Medulla oblongata (tissue), 1 donor: ENCODE measurements around the gene AMZ2.
"Not testable (repeated sequence)": the region's sequence is repeated elsewhere in the genome, so short reads cannot be mapped to it uniquely, and the experiment has no call there.

Source experiments
- DNase-seq: peaks from one replicate; pipeline ENCODE4 v3.0.0-alpha.2; 2015; ENCODE audit errors: extremely low spot score

The AMZ2 gene

GRCh38 chr17:68253426-68253825 is 5.6 kb downstream of the AMZ2 start:
- DNase-seq = not testable (repeated sequence)

GRCh38 chr17:68255151-68255550 is 7.3 kb downstream of the AMZ2 start:
- no peak for DNase-seq

- DNase-seq = no peak
Measured at GRCh38 chr17:68255731-68256538, 8.1 kb downstream of the AMZ2 start.

DNA sequence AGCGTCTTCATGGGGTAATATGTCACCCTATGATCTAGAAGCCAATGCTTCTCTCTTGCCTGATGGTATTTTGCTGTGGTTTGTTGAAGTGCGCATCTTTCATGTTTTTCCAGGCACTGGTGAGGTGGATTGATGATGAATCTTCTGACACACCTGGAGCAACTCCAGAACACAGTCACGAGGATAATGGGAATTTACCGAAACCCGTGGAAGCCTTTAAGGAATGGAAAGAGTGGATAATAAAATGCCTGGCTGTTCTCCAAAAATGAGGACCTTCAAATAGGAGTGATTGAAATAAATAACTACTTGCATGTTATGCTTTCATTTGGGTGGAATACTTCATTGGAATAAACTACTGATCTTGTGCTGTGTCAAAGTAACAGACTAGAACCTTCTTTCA is 8.9 kb downstream of the AMZ2 start:
- not testable (repeated sequence) for DNase-seq

DNA sequence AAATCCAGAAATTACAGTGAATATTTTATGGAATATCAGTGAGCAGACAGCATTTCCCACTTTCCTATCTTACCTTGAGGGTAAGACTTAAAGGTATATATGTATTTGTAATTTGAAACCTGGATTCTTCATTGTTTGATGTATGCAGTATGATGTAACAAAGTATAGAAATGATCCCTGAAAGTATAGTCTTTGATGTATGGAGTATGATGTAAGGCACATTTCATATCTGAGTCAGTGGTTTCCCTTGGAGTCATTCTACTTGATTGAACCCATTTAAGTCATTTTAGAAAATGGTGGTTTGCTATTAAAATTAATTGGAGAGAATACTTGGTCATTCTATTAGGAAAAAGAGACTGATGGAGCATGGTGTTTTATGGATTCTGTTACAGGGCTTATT is 10.1 kb downstream of the AMZ2 start:
- no peak for DNase-seq

- not testable (repeated sequence) for DNase-seq
Measured at GRCh38 chr17:68258890-68259647, 11.2 kb downstream of the AMZ2 start.

GRCh38 chr17:68259648-68259951 is 11.8 kb downstream of the AMZ2 start:
- DNase-seq = not testable (repeated sequence)

DNA sequence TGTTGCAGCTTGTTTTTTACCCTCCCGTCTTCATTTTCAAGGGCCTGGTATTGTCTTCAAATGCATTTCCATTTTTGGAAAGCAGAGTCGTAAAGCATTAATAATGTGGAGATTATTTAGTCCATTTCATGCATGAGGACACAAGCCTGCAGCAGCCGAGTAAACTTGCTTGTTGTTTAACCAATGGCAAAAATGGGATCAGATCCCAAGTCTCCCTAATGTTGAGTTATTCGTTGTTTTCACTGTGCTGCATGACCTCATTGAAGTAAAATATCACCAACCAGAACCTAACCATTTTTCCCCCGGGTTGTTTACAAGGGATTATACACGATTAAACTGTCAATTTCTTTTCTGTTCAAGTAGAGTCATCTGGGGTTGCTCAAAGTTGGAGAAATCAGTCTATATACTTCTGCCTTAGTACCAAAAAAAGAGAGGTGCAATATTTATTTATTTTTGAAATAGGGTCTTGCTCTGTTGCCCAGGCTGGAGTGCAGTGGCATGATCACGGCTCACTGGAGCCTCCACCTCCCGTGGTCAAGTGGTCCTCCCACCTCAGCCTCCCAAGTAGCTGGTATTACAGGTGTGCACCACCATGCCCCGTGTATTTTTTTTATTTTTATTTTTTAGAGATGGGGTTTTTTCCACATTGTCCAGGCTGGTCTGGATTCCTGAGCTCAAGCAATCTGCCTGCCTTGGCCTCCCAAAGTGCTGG is 12.4 kb downstream of the AMZ2 start:
- no peak for DNase-seq

- DNase-seq = not testable (repeated sequence)
Measured at GRCh38 chr17:68262467-68262866, 14.6 kb downstream of the AMZ2 start.

DNA sequence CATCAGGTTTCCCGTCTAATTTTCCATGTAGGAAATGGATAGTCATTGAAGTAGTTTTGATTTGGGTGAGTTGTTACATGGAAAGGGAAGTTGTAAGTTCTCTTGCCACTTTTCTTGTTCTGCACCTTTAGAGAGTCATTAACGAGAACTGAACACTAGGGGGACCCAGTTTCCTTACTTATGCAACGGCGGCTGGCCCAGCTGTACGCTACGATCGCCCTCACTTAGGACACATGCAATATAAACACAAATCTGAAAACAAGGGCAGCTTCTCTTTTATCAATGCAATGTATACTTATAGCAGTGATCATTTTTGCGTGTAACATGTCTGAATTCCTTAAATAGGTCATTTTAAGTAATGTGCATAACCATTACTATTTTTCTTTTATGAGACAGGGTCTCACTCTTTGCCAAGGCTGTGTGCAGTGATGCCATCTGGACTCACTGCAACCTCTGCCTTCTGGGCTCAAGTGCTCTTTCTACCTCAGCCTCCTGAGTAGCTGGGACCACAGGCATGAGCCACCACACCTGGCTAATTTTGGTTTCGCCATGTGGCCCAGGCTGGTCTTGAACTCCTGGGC is 15.3 kb downstream of the AMZ2 start:
- DNase-seq = peak; percentile 44

DNA sequence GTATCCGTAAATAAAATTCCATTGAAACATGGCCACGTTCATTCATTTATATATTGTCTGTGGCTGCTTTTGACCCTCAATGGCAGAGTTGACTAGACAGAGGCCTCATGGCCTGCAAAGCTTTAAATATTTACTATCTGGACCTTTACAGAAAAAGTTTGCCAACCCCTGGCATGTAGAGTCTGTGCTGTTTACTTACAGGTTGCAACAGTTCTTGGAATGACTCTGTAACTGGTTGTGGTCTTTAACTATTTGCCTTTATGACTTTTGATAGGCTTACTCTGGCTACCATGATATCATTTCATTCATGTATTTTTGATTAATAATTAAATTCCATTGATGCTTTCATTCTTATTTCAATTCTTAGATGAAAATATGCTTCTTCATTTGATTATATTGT is 18.0 kb downstream of the AMZ2 start:
- not testable (repeated sequence) for DNase-seq

DNA sequence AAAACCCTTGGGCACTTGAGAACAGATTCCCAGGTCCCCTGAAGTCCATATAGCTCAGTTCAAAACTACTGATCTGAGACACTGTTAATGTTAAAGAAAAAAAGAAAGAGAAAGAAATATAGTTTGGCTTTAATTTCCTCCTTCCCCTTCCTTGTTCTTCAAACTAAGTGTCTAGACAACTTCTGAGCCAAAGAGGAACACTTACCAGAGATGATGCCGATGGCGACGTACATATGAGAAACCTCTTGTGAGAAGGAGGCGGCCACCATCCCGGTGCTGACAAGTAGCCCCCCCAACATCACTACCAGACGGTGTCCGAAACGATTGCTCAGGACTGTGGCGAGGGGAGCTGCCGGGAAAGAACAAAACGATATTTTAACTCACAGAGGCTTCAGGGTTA is 25.9 kb downstream of the AMZ2 start:
- DNase-seq = peak; percentile 35

DNA sequence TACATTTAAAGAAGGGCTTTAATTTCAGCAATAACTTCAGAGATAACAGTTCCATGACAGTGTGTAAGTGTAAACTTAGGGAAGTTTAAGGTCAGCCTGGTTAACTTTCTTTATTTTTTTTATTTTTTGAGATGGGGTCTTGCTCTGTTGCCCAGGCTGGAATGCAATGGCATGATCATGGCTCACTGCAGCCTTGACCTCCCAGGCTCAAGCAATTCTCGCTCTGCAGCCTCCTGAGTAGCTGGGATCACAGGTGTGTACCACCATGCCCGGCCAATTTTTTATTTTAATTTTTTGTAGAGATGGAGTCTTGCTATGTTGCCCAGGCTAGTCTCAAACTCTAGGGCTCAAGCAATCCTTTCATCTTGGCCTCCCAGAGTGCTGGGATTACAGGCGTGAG is 28.5 kb downstream of the AMZ2 start:
- DNase-seq = not testable (repeated sequence)

GRCh38 chr17:68277807-68278206 is 30.0 kb downstream of the AMZ2 start:
- DNase-seq = no peak

DNA sequence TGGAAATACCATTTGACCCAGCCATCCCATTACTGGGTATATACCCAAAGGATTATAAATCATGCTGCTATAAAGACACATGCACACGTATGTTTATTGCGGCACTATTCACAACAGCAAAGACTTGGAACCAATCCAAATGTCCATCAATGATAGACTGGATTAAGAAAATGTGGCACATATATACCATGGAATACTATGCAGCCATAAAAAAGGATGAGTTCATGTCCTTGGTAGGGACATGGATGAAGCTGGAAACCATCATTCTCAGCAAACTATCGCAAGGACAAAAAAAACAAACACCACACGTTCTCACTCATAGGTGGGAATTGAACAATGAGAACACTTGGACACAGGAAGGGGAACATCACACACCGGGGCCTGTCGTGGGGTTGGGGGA is 34.1 kb downstream of the AMZ2 start:
- DNase-seq = not testable (repeated sequence)

DNA sequence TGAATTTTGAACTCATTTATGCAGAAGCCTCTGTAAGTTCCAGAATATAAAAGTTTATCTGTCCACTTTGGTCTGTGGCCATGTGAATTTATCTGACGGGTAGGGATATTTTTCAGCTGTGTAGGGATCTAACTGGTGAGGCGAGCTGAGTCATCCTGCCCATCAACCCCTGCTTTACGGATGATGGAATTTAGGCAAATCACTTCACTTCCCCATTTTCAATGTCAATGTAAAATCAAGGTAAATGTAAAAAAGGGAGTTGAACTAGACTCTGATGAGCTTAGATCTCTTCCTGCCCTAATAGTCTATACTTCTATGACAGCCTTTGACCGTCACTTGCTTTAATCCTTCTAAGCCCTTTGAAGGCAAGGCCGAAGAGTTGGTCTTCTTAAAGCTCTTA is 40.5 kb downstream of the AMZ2 start:
- no peak for DNase-seq

DNA sequence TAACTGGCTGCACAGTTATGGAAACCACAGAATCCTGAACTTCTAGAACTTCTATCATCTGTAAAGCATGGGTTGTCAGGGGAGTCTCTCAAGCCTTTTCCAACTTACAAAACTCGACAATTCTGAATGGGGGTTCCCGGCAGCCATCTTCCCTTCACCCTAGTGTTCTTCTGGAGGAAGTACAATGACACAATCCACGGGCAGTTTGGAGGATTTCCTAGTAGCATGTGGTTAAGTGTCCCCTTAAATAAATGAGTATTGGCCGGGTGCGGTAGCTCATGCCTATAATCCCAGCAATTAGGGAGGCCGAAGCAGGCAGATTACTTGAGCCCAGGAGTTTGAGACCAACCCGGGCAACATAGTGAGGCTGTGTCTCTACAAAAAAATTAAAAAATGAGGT is 41.0 kb downstream of the AMZ2 start:
- no peak for DNase-seq

- DNase-seq = no peak
Measured at GRCh38 chr17:68289473-68289872, 41.6 kb downstream of the AMZ2 start.

DNA sequence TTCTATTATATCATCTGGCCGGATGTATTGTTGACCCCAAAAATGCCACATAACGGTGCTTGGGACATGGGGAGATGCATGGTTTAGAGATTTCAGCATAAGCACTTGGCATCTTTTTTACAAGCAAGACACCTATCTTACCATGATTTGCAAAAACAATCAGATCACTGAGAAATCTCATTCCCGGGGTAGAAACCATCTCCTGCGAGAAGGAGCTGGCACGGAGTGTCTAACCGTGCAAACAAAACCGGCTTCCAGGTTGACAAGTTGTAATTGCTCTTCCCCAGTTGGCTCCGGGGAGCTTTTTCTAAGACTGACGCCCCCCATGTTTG is 42.1 kb downstream of the AMZ2 start:
- DNase-seq = peak; percentile 10

- peak; percentile 14 for DNase-seq
Measured at GRCh38 chr17:68290268-68290954, 42.6 kb downstream of the AMZ2 start.

GRCh38 chr17:68290955-68291835 is 43.4 kb downstream of the AMZ2 start, which contains the start of the genes ARSG and SLC16A6:
TSS of gene ARSG (plus strand) at chr17:68291495. CDS start at chr17:68307494, 15,999 bp downstream.
TSS of gene SLC16A6 (minus strand) at chr17:68291127. CDS start at chr17:68278320, 12,807 bp downstream.
- peak; percentile 43 for DNase-seq
